ENCODE measurements around the gene TSPEAR.

Gene TSPEAR

DNA sequence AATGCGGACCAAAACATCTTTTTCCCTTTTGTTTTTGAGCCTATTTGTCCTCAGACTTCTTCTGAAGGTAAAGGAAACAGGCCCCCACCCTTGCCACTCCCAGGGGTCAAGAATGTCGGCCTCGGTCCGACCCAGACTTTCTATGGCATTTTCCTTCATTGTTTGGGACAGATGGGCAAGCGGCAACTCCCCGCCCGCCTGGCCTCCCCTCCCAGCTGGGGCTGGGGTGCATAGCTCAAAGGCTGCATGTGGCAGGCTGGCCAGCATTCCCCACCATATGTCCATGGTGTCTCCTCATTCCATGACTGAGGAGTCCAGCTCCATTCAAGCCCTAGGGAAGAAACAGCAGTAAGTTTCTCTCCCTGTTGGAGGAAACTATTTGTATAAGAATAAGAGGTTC lies 29.4 kb upstream of the TSPEAR start:
- no peak for DNase-seq

DNA sequence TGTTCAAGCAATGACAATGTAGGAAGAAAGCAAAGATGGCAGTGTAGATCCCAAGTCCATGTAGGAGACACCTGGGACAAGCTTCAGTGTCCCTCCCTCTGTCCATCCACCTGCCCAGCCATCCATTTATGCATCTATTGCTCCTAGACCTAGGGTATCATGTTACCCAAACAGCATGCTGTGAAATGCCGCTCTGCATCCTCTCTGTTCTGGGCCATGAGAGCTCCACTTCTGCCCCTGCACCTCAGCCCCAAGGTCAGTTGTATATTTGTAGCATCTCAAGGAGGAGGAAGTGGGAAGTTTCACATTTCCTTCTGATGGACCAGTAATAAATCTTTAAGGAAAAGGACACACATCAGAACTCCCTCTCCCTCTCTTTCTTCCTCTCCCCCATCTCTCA lies 27.9 kb upstream of the TSPEAR start:
- no peak for DNase-seq

DNA sequence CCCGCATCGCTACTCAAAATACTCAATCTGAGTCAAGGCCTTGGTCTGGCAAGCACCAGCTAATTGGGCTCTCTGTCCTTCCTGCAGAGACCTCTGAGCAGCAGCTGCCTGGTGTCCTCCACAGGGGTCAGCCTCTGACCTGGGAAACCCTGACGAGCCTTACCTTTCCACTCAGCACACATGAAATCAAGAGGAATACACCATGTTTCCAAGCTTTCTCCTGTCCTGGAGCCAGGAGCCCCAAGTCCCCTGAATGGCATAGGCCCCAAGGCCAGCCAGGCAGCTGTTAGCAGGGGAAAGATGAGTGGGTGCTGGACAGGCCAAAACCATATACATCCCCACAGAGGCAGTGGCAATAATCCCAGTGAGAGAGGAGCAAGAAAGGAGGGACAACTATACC lies 27.2 kb upstream of the TSPEAR start:
- DNase-seq = no peak

DNA sequence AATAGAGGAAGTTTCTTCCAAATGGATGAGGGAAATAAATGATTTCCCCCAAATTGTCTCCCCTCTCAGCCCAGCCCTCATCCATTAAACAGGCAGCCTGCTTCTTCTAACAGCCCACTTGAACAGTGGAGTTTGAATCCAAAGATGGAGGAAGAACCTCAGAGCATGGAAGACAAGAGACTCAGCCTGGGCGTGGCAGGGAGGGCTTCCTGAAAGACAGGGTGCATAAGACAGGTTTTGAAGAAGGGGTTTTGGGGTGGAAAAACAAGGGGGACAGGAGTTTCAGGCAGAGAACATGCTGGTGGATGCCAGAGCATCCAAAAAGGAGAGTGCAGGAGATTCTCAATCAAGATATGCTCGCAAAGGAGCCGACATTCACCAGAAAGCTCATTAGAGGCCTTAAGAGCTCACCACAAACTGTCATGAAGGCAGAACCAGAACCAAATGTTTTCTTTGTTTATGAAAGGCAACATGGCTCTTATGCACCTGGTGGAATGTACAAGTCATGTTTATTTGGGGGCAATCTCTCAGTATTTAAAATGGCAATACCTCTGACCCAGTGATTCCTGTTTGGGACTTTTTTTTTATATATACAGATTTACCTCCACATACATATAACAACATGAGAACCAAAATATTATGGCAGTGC lies 26.5 kb upstream of the TSPEAR start:
- DNase-seq = no peak

DNA sequence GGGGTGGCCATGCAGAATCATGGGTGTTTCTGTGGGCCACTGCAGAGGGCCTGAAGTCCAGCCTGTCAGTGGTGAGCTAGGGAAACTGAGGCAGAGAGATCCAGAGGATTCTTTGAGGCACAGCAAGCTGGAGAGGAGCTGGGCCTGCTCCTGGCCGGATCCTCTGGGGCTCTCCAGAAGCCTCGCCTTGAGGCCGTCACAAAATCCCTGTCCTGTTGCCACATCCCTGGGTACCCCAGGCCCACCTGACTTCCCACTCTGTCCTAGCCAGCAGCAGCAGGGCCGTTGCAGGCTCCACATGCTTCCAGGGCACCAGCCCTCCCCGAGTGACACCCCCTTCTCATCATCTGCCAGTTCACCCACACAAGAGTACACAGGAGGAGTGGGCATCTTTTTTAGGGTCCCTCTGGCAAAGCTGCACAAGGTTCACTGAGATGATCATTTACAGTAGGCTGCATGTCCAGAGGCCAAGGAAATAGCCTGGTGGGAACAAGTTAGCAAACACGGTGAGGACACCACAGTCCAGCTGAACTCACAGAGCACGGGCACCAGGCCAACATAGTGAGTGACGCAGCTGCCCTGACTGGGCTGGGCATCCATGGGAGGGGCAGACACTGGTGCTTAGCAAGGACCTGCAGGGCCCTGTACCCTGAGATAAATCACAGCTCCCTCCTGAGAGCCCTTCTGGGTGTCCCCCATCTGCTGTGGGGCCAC lies 25.1 kb upstream of the TSPEAR start:
- DNase-seq = no peak

DNA sequence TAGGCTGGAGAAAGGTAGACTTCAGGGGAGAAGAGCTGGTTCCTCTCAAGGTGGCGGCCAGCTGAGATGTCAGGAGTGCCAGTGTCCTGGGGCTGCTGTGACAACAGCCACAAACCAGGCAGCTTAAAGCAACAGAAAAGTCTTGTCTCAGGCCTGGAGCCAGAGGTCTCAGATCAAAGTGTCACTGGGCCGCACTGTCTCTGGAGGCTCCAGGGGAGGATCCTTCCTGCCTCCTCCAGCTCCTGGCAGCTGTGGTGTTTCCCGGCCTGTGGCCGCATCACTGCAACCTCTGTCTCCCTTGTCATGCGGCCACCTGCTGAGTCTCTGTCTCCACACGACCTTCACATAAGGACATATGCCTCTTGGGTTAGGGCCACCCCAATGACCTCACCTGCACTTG lies 24.4 kb upstream of the TSPEAR start:
- DNase-seq = no peak

DNA sequence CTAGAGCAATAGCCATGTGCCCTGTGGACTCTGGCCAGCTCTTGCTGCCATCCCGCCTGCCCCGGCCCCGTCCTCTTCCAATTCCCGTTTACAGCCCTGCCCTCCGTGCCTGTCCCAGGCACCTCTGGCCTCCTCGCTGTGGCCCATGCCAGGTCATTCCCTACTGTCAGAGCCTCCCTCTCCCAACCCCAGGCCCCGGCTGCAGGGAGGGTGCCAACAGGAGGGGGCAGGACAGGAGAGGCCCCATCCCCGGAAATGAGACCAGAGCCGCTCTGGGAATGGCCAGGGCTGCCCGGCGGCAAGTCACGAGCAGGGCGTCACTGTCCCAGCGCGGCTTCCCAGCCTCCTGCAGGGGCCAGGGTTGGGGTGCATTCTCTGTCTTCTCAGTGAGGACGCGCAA lies 23.5 kb upstream of the TSPEAR start:
- no peak for DNase-seq

DNA sequence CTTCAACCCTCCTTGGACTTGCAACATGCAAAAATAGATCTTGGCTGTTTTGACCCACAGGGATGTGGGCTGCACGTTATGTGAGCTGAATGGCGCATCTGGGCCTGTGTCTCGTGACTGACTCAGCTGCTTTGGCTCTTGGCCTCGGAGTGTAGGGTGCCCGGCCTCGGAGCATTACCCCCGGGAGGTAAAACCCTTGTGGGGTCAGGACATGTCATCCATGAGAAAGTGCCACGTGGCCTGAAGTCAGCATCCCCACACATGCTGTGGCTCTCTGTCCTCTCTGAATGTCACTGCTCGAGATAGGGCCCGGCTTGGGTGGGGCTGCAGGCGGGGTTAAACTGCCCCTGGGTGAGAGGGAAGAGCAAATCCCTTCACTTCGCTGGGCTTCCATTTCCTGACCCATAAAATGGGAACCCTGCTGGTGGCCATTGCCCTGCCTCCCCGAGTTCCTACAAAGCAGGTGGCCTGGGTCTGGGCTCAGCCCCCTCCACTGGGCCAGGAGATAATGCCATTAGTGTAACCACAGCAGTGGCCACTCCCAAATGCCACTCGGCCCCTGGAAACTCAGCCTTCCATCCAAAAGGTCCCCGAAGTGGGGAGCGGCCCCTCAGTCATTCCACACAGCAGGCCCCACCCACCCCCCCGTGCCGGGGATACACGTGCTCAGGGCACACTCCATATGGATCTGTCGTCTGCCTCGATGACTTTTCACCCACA lies 22.8 kb upstream of the TSPEAR start:
- DNase-seq = no peak

DNA sequence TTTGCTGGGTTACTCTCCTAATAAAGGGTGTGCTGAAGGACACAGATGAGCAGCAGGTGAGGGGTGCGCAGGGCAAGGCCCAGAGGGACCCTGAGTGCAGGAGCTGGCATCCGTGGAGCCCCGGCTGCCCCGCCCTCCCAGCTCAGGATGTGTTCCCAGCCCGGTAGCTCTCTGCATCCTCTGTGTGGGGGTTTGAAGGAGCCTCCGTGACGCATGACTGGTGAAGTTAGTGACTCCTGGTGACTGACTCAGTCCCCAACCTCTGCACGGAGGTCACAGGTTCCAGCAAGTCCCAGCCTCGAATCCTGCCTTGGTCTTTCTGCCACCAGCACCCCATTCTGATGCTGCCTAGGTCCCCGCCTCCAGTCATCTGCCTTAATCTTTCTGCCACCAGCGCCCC lies 21.6 kb upstream of the TSPEAR start:
- DNase-seq = no peak

DNA sequence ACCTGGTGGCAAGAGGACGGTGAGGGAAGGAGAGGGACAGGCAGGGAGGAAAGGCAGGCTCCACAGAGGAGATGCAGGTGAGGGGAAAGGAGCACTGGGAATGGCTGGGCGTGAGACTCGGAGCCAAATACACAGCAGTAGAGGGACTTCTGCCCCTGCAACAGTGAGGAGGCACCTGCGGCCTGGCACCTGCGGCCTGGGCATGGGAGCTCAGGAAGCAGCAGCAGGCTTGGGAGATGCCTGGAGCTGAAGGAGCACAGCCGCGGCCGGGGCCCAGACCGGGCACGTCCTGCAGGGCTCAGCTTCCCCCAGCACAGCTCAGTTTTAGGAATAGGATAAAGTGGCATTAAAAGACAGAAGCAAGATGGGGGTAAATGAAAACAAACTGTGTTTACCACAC lies 20.9 kb upstream of the TSPEAR start:
- DNase-seq = no peak

DNA sequence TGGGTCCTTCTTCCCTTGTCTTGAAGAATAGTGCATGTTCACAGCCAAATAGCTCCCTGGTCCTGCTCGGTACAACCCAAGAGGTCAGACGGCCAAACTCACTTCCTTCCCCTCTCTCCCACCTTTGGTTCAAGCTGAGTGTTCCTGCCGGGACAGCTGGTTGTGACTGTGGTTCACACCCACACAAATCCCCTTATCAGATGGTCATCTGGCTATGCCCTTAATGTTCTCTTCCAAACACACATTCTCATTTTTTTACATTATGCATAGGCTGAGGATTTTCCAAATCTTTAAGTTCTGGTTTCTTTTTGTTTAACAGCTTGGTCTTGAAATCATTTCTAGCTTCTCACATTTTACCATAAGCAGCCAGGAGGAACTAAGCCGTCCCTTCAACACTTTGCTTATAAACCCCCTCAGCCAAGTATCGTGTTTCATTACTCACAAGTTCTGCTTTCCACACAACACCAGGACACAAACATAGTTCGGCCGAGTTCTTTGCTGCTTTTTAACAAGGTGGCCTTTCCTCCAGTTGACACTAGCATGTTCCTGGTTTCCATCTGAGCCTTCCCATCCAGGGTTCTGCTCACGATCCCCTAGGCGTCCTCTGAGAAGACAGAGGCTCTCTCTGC lies 19.7 kb upstream of the TSPEAR start:
- DNase-seq = peak in 1 of 2 donors; percentile 28

DNA sequence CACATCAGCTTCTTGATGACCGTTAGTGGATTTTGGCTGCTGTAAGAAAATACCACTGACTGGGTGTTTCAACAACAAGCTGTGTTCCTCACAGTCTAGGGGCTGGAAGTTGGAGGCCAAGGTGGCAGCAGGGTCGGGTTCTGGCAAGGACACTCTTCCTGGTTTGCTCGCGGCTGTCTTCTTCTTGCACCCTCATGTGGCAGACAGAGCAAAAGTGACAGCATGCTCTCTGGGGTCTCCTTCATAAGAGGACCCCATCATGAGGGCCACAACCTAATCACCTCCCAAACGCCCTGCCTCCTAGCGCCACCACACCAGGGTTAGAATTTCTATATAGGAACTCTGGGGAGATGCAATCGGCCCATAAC lies 18.6 kb upstream of the TSPEAR start:
- no peak for DNase-seq

DNA sequence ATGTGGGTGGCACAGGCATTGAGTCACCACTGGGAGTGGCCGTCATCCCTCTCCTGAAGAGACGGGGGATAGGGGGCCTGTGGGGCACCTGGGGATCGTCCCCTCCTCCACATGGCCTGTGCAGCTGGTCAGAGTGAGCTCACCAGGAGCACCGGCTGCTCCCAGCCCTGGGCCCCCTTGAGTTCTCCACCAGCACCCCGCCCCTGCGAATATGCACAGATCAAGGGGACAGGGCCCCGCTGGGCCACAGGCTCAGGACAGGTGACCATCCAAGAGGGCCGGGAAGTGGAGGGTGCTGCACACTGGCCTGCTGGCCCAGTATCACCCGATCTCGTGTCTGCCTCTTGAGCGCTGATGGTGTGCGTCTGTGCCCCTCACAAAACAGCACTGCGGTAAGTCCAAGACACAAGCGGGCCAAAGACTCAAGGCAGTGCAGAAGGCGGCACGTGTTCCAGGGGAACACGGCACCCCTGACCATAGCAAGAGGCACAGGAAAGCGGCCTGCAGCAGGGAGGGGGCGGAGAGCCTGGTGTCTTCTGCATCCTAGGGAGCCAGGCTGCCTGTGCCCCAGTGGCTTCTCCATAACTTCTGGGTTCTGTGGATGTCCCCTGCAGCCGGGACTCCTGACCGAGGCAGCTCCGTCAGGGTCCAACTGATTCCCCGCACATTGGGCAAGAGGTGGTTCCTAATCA lies 18.1 kb upstream of the TSPEAR start:
- DNase-seq = no peak

DNA sequence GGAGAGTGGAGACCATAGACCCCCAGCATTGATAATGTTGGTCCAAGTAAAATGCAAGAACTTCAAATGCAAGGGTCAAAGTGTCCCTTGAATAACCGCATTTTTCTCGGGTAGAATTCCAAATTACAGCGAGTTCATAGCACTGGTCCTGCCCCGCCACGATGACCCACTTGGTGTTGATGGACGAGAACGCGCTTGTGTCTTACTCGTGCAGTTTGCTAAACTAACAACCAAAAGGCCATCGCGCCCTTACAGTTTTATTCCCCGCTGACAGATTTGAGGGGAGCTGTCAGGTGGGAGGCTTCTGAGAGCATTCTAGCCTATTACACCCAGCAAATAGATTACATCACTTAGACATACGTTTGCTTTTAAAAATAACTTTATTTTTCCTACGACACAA lies 17.3 kb upstream of the TSPEAR start:
- DNase-seq = no peak

DNA sequence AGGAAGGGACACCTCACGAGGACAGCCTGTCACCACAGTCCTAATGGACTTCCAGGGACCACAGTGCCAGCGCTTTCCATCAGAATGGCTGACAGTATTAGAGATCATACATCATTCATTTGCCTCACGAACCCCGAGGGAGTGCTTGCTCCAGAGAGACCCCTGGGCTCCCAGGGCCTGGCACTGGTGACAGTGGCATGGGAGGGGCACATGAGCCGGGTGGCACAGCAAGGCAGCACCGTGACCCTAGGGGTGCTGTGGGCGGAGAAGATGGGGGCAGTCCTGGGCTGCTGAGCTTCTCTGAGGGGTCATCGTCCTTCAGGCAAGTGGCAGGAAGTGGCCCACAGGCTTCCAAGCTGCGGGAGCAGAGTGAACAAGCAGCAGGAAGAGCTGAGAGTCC lies 16.4 kb upstream of the TSPEAR start:
- no peak for DNase-seq

DNA sequence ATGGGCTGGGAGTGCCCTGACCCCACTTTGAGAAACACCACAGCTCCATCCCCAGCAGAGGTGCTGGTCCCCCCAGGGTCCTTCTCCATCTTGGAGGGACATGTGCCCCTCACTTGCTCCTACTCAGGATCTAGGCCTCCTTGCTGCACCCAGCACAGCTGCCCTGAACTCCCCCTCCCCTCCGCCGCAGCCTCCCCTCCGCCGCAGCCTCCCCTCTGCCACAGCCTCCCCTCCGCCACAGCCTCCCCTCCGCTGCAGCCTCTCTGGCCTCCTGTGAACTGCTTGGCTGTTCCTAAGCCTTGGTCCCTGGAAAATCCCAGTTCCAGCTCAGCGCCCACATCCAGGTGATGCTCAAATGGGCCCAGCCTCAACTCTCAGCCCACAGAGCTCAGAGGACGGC lies 15.9 kb upstream of the TSPEAR start:
- no peak for DNase-seq

DNA sequence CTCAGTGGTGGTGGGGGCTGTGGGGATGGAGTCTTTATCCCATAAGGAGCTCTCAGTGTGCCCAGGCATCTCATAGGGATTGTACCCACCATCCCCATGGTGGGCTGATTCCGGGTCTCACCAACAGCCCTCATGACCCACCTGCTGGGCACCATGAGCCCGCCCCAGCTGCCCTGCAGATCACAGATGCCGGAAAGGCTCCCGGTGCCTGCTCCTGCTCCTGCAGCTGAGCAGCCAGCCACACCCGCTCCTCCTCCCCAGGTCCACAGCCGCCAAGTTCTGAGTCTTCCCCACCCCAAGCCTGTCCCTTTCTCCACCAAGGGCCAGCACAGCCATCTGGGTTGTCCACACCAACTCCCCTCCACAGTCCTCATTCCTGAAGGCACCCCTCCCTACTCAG lies 15.5 kb upstream of the TSPEAR start:
- DNase-seq = no peak

DNA sequence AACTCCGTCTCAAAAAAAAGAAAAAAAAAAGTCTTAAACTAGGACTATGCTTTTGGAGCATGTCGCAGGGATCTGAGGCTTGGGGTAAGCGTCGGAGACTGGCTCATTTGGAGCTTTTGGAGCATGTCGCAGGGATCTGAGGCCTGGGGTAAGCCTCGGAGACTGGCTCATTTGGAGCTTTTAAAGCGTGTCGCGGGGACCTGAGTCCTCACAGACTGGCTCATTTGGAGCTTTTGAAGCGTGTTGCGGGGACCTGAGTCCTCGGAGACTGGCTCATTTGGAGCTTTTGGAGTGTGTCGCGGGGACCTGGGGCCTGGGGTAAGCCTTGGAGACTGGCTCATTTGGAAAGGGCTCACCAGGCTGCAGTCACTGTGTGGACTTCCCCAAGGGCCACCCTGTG lies 13.6 kb upstream of the TSPEAR start:
- no peak for DNase-seq

DNA sequence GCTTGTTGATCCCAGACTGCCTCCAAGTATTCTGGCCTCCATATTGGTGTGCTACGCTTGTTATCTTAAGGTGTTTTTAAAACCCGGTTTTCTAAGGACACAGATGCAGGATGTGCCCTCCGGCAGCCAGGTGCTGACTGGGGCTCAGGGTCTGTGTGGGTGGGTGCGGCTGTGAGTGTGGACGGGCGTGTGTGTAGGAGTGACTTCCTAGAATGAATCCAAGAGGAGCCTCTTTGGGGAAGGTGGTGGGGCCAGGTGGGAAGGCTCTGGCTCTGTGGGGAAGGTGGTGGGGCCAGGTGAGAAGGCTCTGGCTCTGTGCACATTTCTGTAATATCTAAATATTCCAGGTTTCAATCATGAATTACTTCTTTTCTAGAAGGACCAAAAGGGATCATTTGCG lies 12.8 kb upstream of the TSPEAR start:
- DNase-seq = no peak

DNA sequence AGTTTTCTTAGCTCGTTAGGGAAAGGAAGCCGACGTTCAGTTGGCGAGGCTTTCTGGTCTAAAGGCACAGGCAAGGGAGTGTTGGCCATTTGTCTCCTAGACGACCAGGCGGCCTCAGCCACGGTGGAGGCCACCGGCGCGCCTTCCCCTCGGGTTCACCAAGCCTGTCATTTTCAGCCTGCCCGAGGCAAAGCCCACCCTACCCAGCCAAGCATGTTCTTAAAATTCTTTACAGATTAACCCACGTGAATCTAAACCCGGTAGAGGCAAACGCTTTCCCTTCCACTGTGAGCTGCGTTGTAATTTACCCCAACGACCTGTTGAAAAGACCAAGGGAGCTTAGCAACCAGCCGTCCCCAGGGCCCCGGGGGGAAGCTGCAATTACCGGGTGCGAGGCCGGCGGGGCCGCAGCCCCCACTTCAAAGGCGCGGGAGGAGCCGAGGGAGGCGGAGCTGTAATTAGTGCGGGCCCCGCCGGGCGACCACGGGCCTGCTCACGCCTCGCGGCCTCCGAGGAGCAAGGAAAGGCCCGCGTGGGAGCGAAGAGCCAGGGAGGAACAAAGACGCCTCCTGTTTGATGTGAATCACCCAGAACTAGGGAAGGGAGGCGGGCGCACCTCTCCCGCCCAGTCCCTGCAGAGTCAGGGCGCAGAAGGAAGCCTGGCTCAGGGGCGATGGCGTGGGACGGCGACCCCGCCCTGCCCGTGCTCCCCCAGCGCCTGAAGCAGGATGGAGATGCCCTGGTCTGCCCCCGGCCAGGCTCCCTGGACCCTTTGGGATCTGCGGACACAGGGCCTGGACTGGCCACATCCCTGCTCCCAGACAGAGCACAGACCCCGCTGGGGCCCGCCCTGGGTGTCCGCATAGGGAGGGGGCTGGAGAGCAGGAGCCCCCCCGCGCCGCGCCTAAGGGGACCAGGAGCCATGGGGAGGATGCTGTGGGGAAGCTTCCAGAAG lies 12.1 kb upstream of the TSPEAR start:
- DNase-seq = no peak

DNA sequence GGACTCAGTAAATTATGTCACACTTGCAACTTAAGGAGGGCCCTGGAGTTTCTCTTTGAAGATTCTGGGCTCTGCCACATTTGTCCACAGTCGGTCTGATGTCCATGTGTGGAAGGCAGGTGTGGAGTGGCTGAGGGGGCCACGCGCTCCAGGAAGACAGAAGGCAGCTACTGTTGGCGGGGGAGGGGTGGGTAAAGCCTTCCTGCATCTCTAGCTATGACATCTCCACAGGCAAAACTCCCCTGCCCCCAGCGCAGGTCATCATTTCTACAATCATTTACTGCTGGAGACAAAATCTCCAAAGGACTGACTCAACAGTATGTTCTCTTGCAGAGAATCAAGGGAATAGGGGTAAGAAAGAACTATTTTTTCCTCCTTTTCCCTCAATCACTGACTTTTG lies 11.4 kb upstream of the TSPEAR start:
- no peak for DNase-seq

DNA sequence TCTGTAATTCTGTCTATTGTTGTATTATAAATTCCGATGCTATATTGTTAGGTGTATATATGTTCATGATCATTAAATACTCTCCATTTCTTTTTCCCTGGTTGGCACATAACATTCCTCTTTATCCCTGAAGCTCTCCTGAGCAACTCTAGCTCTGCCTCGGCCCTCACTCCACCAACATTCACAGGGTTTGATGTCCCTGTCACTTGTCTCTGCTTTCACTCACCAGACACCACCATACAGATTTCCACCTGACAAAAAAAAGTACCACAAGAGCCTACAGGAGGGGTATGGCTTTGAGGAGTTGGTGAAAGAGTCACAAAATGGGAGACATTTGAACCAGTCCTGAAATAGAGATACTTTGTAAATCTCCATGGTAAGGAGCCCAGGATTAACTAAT lies 8.8 kb upstream of the TSPEAR start:
- DNase-seq = no peak

Data from inflammatory macrophage (primary cell).